Measurements from ENCODE around the gene NUPR1.
"Not testable (repeated sequence)": the region's sequence is repeated elsewhere in the genome, so short reads cannot be mapped to it uniquely, and the experiment has no call there.

The NUPR1 gene

GRCh38 chr16:28553776-28554633 lies 15.2 kb upstream of the NUPR1 start, which contains the start of gene SGF29:
TSS of gene SGF29 (plus strand) at chr16:28553920. CDS start at chr16:28581070, 27,150 bp downstream.
- peak; percentile 60 for TF ChIP-seq CTCF (conservative IDR thresholded peaks at IDR 0.05)
- TF ChIP-seq ZFX (IDR thresholded peaks at IDR 0.05) = no peak
- peak within 1 kb of the TSS; percentile 86 for H3K27ac ChIP-seq

- TF ChIP-seq CTCF (conservative IDR thresholded peaks at IDR 0.05) = peak; percentile 85
- TF ChIP-seq ZFX (IDR thresholded peaks at IDR 0.05) = no peak
- no peak overlapping the region for H3K27ac ChIP-seq
Measured at GRCh38 chr16:28549301-28549899, 10.6 kb upstream of the NUPR1 start.

DNA sequence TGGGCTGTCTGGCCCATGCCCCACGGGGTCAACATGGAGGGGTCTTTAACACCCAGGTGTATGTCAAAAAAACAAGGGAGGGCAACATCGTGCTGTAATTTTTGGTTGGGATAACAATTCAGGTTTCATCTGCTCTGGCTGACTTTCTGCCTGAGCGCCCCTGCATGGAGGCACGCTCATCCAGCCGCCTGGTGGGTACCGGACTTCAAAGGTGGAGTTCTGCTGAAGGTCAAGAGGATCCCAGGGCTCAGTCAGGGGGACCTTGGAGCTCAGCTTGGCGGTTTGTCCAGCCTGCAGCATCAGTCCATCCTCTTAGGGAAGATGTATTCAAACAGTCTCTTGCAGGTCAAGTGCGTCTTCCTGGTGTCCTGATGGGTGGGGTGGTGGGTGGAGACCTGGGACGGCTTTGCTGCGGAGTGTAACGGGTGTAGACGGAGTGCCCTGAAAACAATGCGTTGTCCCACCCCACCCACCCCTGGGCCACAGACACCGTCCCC lies 9.6 kb upstream of the NUPR1 start:
- no peak for TF ChIP-seq CTCF (conservative IDR thresholded peaks at IDR 0.05)
- no peak overlapping the region for H3K27ac ChIP-seq

- TF ChIP-seq CTCF (conservative IDR thresholded peaks at IDR 0.05) (no peak), ZFX (IDR thresholded peaks at IDR 0.05) (no peak)
- no peak overlapping the region for H3K27ac ChIP-seq
Measured at GRCh38 chr16:28546626-28547025, 7.9 kb upstream of the NUPR1 start.

- H3K27ac ChIP-seq = not testable (repeated sequence)
Measured at GRCh38 chr16:28545964-28546363, 7.2 kb upstream of the NUPR1 start.

DNA sequence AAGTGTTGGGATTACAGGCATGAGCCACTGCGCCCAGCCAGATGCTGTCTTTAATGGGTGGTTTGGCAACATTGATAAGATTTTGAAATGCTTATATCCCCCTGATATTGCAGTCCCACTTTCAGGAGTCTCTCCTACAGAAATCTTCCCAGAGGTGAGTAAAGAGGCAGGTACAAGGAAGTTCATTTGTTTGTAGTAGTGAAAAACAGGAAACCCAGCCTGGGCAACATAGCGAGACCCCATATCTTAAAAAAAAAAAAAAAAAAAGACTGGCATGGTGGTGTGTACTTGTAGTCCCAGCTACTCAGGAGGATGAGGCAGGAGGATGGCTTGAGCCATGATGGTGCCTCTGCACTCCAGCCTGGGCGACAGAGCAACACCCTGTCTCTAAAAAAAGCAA lies 6.2 kb upstream of the NUPR1 start:
- TF ChIP-seq CTCF (conservative IDR thresholded peaks at IDR 0.05) = no peak
- TF ChIP-seq ZFX (IDR thresholded peaks at IDR 0.05) = no peak
- no peak overlapping the region for H3K27ac ChIP-seq

- no peak for TF ChIP-seq ZFX (IDR thresholded peaks at IDR 0.05)
- TF ChIP-seq CTCF (conservative IDR thresholded peaks at IDR 0.05) = no peak
- peak overlapping the region; percentile 95 for H3K27ac ChIP-seq
Measured at GRCh38 chr16:28543072-28543471, 4.3 kb upstream of the NUPR1 start.
